IMR-90 (cell line): ENCODE results near the gene USB1. TPM values are rescaled to one million over a fixed set of nuclear protein-coding genes. Genes with fewer than 3 reads are reported as not detected.

ENCODE experiments used
- ATAC-seq: fragments of 200-7000 bp; cut with Tn5 transposase; 2 replicates; pipeline ENCODE4 v1.9.1; 2020; ENCODE audit warnings: low read depth, mild to moderate bottlenecking, moderate library complexity
- BruUV-seq: library from RNA; stranded (reverse); fragments of 400-500 nt; replicated peaks from 2 replicates; lab custom pipeline; 2021; lab: Mats Ljungman, UMichigan
- CTCF ChIA-PET: fragments of 300-600 bp; formaldehyde crosslinking; extraction: SDS; loops from one replicate; lab custom pipeline; 2021; ENCODE audit warnings: antibody characterized with exemption; lab: Yijun Ruan, JAX
- POLR2A ChIA-PET: fragments of 300-600 bp; sonication (Branson Sonifier 250); formaldehyde crosslinking; loops from one replicate; lab custom pipeline; 2022; ENCODE audit warnings: antibody characterized with exemption; ENCODE audit not compliant: unreplicated experiment; lab: Charles Lee
- DNase-seq: peaks from one replicate; pipeline ENCODE4 v3.0.0; 2013
- H2AFZ ChIP-seq: replicated peaks from 2 replicates; pipeline ENCODE3; 2013; ENCODE audit warnings: low read length, mild to moderate bottlenecking; ENCODE audit not compliant: poor library complexity
- H2AK5ac ChIP-seq: 2 replicates; pipeline ENCODE4 v1.6.1; 2013; ENCODE audit warnings: low read depth, low read length, inconsistent platforms
- H2AK9ac ChIP-seq: replicated peaks from 2 replicates; pipeline ENCODE3; 2013; ENCODE audit warnings: mild to moderate bottlenecking, low read depth, low read length, moderate library complexity; ENCODE audit not compliant: poor library complexity
- H2BK120ac ChIP-seq: 2 replicates; pipeline ENCODE4 v1.6.1; 2013; ENCODE audit warnings: low read depth, low read length, inconsistent platforms
- H2BK15ac ChIP-seq: 3 replicates; pipeline ENCODE4 v1.6.1; 2013; ENCODE audit warnings: low read depth, low read length, inconsistent platforms
- H2BK20ac ChIP-seq: 2 replicates; pipeline ENCODE4 v1.6.1; 2013; ENCODE audit warnings: low read depth, mild to moderate bottlenecking, inconsistent platforms, low read length, moderate library complexity
- H2BK5ac ChIP-seq: 2 replicates; pipeline ENCODE4 v1.6.1; 2013; ENCODE audit warnings: mild to moderate bottlenecking, low read depth, low read length, inconsistent platforms; ENCODE audit not compliant: poor library complexity, severe bottlenecking
- H3K14ac ChIP-seq: replicated peaks from 2 replicates; pipeline ENCODE4 v1.6.1; 2013; ENCODE audit warnings: low read depth, low read length, inconsistent platforms
- H3K18ac ChIP-seq: 2 replicates; pipeline ENCODE4 v1.6.1; 2013; ENCODE audit warnings: low read depth, low read length, control low read depth
- H3K23ac ChIP-seq: 2 replicates; pipeline ENCODE4 v1.6.1; 2013; ENCODE audit warnings: low read depth, low read length, inconsistent platforms
- H3K27ac ChIP-seq: 2 replicates; pipeline ENCODE4 v1.5.1; 2013; ENCODE audit warnings: mild to moderate bottlenecking, control low read depth, low read length; ENCODE audit not compliant: insufficient read depth
- H3K27me3 ChIP-seq: 2 replicates; pipeline ENCODE4 v1.6.1; 2013; ENCODE audit warnings: low read length; ENCODE audit not compliant: control insufficient read depth, insufficient read depth
- H3K36me3 ChIP-seq: 2 replicates; pipeline ENCODE4 v1.6.1; 2013; ENCODE audit warnings: low read length, mixed read lengths; ENCODE audit not compliant: control insufficient read depth, insufficient read depth
- H3K4ac ChIP-seq: 2 replicates; pipeline ENCODE4 v1.6.1; 2013; ENCODE audit warnings: low read depth, low read length, inconsistent platforms
- H3K4me1 ChIP-seq: 2 replicates; pipeline ENCODE4 v1.6.1; 2013; ENCODE audit warnings: low read length, mixed read lengths; ENCODE audit not compliant: control insufficient read depth, insufficient read depth
- H3K4me2 ChIP-seq: 2 replicates; pipeline ENCODE4 v1.6.1; 2013; ENCODE audit warnings: low read depth, mild to moderate bottlenecking, control low read depth, low read length, moderate library complexity
- H3K4me3 ChIP-seq: 2 replicates; pipeline ENCODE4 v1.5.1; 2013; ENCODE audit warnings: low read depth, mild to moderate bottlenecking, control low read depth, low read length, moderate library complexity; ENCODE audit not compliant: insufficient read depth
- H3K56ac ChIP-seq: 2 replicates; pipeline ENCODE4 v1.6.1; 2013; ENCODE audit warnings: low read length, inconsistent platforms; ENCODE audit not compliant: insufficient read depth; ENCODE audit errors: extremely low read depth
- H3K79me1 ChIP-seq, 2 experiments: 2 replicates each; pipeline ENCODE4 v1.6.1; 2013; ENCODE audit warnings: low read length in 2 of 2, inconsistent platforms in 1 of 2, low read depth in 1 of 2
- H3K9ac ChIP-seq: 2 replicates; pipeline ENCODE4 v1.6.1; 2013; ENCODE audit warnings: low read depth, low read length, control low read depth
- H3K9me1 ChIP-seq: 2 replicates; pipeline ENCODE4 v1.6.1; 2013; ENCODE audit warnings: low read length, inconsistent platforms; ENCODE audit not compliant: insufficient read depth
- H3K9me3 ChIP-seq: 2 replicates; pipeline ENCODE4 v1.6.1; 2013; ENCODE audit warnings: low read length; ENCODE audit not compliant: control insufficient read depth, insufficient read depth
- H4K20me1 ChIP-seq: 2 replicates; pipeline ENCODE4 v1.6.1; 2013; ENCODE audit warnings: low read length, inconsistent platforms; ENCODE audit not compliant: insufficient read depth
- H4K5ac ChIP-seq: 2 replicates; pipeline ENCODE4 v1.6.1; 2013; ENCODE audit warnings: mild to moderate bottlenecking, low read depth, low read length, control low read depth
- H4K8ac ChIP-seq, 2 experiments: 2 replicates each; pipeline ENCODE4 v1.6.1; 2013; ENCODE audit warnings: low read depth in 2 of 2, low read length in 2 of 2, control low read depth in 1 of 2, inconsistent platforms in 1 of 2
- H4K91ac ChIP-seq: 2 replicates; pipeline ENCODE4 v1.6.1; 2013; ENCODE audit warnings: low read depth, low read length, inconsistent platforms; ENCODE audit not compliant: insufficient read depth
- BHLHE40 ChIP-seq: fragments of 150-350 bp; IDR thresholded peaks from 2 replicates; pipeline ENCODE4 v1.6.1; 2016; ENCODE audit warnings: mild to moderate bottlenecking, low read depth, low read length
- CHD1 ChIP-seq: IDR thresholded peaks from 2 replicates; pipeline ENCODE4 v1.6.1; 2012; ENCODE audit warnings: low read depth, low read length, improper control_type of control experiment
- MXI1 ChIP-seq: IDR thresholded peaks from 2 replicates; pipeline ENCODE4 v1.6.1; 2012; ENCODE audit warnings: low read depth, mild to moderate bottlenecking, low read length, moderate library complexity, borderline replicate concordance
- RAD21 ChIP-seq: IDR thresholded peaks from 2 replicates; pipeline ENCODE4 v1.6.1; 2012; ENCODE audit warnings: low read length, improper control_type of control experiment
- SMC3 ChIP-seq: fragments of 150-350 bp; IDR thresholded peaks from 2 replicates; pipeline ENCODE4 v1.6.1; 2016; ENCODE audit warnings: low read depth, mild to moderate bottlenecking, antibody characterized with exemption, low read length, moderate library complexity
- WGBS, 2 experiments: methylation state at CpG; one replicate each; pipeline versions ENCODE4 v1.1.5 to v1.1.7; 2013; ENCODE audit warnings: missing lambda C conversion rate in 2 of 2; ENCODE audit not compliant: insufficient read length in 1 of 2; ENCODE audit errors: extremely low coverage in 2 of 2; 5-methylcytosine and 5-hydroxymethylcytosine counted together
- dilution Hi-C: fragments of 300-500 bp; cut with HindIII; formaldehyde crosslinking; loops from one replicate; pipeline ENCODE4 v1.14.3; 2018; ENCODE audit warnings: low sequenced_read_pairs; ENCODE audit not compliant: unreplicated experiment
- in situ Hi-C: fragments of 300-500 bp; cut with MboI; formaldehyde crosslinking; loops from 3 replicates; pipeline ENCODE4 v1.14.3; 2019; ENCODE audit warnings: low sequenced_read_pairs, inconsistent platforms, mixed read lengths
- intact Hi-C: fragments of 100-400 bp; cut with micrococcal nuclease; formaldehyde crosslinking; loops from 2 replicates; pipeline ENCODE4 v1.10.0; 2022
- polyA plus RNA-seq, 3 experiments: library from polyadenylated mRNA; depleted of rRNA; stranded (reverse); fragments of >200 nt; gene quantifications; 2 replicates each; pipeline ENCODE4 v1.2.3, GENCODE V29; 2012; ENCODE audit warnings: low replicate concordance in 1 of 3
- total RNA-seq: library from RNA; depleted of rRNA; stranded (reverse); fragments of >200 nt; gene quantifications from 2 replicates; pipeline ENCODE4 v1.2.3, GENCODE V29; 2012
- TF ChIP-seq, protein P1 (sequence below): fragments of 150-350 bp; IDR thresholded peaks from 2 replicates; pipeline ENCODE4 v1.6.1; 2016; ENCODE audit warnings: low read depth, mild to moderate bottlenecking, low read length, moderate library complexity, borderline replicate concordance
- TF ChIP-seq, protein P2 (sequence below): conservative IDR thresholded peaks from 2 replicates; pipeline ENCODE4 v1.5.1; 2012; ENCODE audit warnings: mild to moderate bottlenecking, low read depth, low read length, improper control_type of control experiment

Gene USB1
- total and polyA plus RNA-seq, 2 of the 4 experiments (the other 2 are of a cell fraction): 45.9 to 94.9 TPM

DNA sequence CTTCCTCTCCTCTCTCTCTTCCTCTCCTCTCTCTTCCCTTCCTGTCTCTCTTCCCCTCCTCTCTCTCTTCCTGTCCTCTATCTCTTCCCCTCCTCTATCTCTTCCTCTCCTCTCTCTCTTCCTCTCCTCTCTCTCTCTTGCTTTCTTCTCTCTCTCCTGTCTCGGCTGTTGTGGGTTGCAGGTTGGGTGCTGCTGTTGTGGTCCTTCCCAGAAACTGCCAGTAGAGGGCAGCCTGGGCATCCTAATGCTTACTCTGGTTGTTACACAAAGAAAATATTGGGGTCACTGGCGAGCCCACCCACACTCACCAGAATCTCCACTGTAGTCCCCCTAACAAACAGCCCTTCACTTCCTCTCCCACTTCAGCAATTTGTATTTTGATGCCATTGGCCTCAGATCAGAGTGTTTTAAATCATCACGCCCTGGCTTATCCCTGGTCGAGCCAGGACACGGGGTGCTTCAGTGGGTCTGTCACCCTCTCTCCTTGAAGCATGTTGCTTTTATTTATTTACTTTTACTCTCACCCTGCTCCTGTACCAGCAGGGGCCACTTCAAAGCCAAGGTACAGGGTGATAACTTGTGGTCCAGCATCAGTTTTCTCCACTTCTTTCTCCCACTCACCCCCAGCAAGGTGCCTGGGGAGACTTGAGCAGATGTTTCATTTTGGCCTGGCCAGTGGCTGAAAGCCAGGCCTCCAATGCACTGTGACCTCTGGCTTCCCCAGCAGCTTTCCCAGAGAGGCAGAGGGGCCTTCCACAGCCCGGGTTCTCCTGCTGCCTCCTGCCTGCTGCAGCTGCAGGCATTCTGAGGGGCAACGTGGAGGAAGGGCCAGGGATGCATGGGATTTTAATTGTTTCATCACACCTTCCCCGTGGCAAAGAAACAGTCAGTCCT lies 19.7 kb downstream of the USB1 start:
- H2BK15ac ChIP-seq: no peak overlapping the region
- in situ Hi-C loops: loop anchor here (5.0 kb wide), 1 partner anchor 106 kb away; the partner anchor contains the start of gene CFAP20
- no peak overlapping the region for H3K23ac ChIP-seq
- ATAC-seq (peak; percentile 51; the same call in 1 of the 2 replicates), DNase-seq (peak; percentile 43)
- peaks cover 8% of the 10 kb centered on the region; the same call in 1 of the 2 replicates for H3K9me1 ChIP-seq
- peaks cover 14% of the 10 kb centered on the region for H3K4me1 ChIP-seq
- no peak overlapping the region for H3K18ac ChIP-seq
- peaks cover 9% of the 10 kb centered on the region for H3K36me3 ChIP-seq
- intact Hi-C loops: loop anchor here (1.0 to 5.0 kb wide), 4 partner anchors 101 to 466 kb away; partner anchors contain the start of gene CSNK2A2
- POLR2A ChIA-PET: no interaction called here
- H2AK9ac ChIP-seq: no peak overlapping the region
- peak; percentile 85 for TF ChIP-seq RAD21
- peak; percentile 74 for TF ChIP-seq SMC3
- no peak for TF ChIP-seq CHD1
- TF ChIP-seq MXI1: no peak
- no peak for TF ChIP-seq BHLHE40
- TF ChIP-seq, protein P1, sequence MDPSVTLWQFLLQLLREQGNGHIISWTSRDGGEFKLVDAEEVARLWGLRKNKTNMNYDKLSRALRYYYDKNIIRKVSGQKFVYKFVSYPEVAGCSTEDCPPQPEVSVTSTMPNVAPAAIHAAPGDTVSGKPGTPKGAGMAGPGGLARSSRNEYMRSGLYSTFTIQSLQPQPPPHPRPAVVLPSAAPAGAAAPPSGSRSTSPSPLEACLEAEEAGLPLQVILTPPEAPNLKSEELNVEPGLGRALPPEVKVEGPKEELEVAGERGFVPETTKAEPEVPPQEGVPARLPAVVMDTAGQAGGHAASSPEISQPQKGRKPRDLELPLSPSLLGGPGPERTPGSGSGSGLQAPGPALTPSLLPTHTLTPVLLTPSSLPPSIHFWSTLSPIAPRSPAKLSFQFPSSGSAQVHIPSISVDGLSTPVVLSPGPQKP: no peak
- TF ChIP-seq, protein P2, sequence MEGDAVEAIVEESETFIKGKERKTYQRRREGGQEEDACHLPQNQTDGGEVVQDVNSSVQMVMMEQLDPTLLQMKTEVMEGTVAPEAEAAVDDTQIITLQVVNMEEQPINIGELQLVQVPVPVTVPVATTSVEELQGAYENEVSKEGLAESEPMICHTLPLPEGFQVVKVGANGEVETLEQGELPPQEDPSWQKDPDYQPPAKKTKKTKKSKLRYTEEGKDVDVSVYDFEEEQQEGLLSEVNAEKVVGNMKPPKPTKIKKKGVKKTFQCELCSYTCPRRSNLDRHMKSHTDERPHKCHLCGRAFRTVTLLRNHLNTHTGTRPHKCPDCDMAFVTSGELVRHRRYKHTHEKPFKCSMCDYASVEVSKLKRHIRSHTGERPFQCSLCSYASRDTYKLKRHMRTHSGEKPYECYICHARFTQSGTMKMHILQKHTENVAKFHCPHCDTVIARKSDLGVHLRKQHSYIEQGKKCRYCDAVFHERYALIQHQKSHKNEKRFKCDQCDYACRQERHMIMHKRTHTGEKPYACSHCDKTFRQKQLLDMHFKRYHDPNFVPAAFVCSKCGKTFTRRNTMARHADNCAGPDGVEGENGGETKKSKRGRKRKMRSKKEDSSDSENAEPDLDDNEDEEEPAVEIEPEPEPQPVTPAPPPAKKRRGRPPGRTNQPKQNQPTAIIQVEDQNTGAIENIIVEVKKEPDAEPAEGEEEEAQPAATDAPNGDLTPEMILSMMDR: peak; percentile 82
- H2AFZ ChIP-seq: peak overlapping the region; percentile 53
- no peak overlapping the region for H3K27ac ChIP-seq
- H2BK5ac ChIP-seq: no peak overlapping the region
- H3K4ac ChIP-seq: no peak overlapping the region; the same call in 1 of the 2 replicates
- H3K56ac ChIP-seq: no peak overlapping the region
- no peak overlapping the region for H4K5ac ChIP-seq
- no peak overlapping the region for H3K4me2 ChIP-seq
- BruUV-seq: TSS peak; percentile 100
- no peak overlapping the region for H4K91ac ChIP-seq
- H3K27me3 ChIP-seq: peaks cover 9% of the 10 kb centered on the region
- H4K8ac ChIP-seq: no peak overlapping the region
- no peaks in the 10 kb centered on the region for H3K9me3 ChIP-seq
- no peak overlapping the region; the same call in 1 of the 2 replicates for H2BK20ac ChIP-seq
- H4K20me1 ChIP-seq: 0 out of 2 replicates have a peak, but pooled peaks cover 9% of the 10 kb centered on the region
- H3K14ac ChIP-seq: no peak overlapping the region
- H2BK120ac ChIP-seq: no peak overlapping the region
- dilution Hi-C loops: no loop called here
- CTCF ChIA-PET: interaction anchor here (1.1 kb wide), 1 partner anchor 101 kb away, joined by 4 read pairs; no protein-coding TSS in a partner anchor
- no peaks in the 10 kb centered on the region for H3K79me1 ChIP-seq
- 94% methylated on average over 3 of the region's 8 CpGs; no CpG with 5 or more reads in 1 of the 2 experiments for WGBS, 2 experiments
- H2AK5ac ChIP-seq: no peak overlapping the region
- H3K9ac ChIP-seq: no peak overlapping the region
- H3K4me3 ChIP-seq: no peak overlapping the region
